IMR-90 (cell line): Measurements from ENCODE around the gene HCK. TPM values are rescaled to one million over a fixed set of nuclear protein-coding genes. Genes with fewer than 3 reads are reported as not detected.

Source experiments
- ATAC-seq: fragments of 200-7000 bp; cut with Tn5 transposase; 2 replicates; pipeline ENCODE4 v1.9.1; 2020; ENCODE audit warnings: low read depth, mild to moderate bottlenecking, moderate library complexity
- BruUV-seq: library from RNA; stranded (reverse); fragments of 400-500 nt; replicated peaks from 2 replicates; lab custom pipeline; 2021; lab: Mats Ljungman, UMichigan
- CTCF ChIA-PET: fragments of 300-600 bp; formaldehyde crosslinking; extraction: SDS; loops from one replicate; lab custom pipeline; 2021; ENCODE audit warnings: antibody characterized with exemption; lab: Yijun Ruan, JAX
- POLR2A ChIA-PET: fragments of 300-600 bp; sonication (Branson Sonifier 250); formaldehyde crosslinking; loops from one replicate; lab custom pipeline; 2022; ENCODE audit warnings: antibody characterized with exemption; ENCODE audit not compliant: unreplicated experiment; lab: Charles Lee
- DNase-seq: peaks from one replicate; pipeline ENCODE4 v3.0.0; 2013
- H2AFZ ChIP-seq: replicated peaks from 2 replicates; pipeline ENCODE3; 2013; ENCODE audit warnings: low read length, mild to moderate bottlenecking; ENCODE audit not compliant: poor library complexity
- H2AK5ac ChIP-seq: 2 replicates; pipeline ENCODE4 v1.6.1; 2013; ENCODE audit warnings: low read depth, low read length, inconsistent platforms
- H2AK9ac ChIP-seq: replicated peaks from 2 replicates; pipeline ENCODE3; 2013; ENCODE audit warnings: mild to moderate bottlenecking, low read depth, low read length, moderate library complexity; ENCODE audit not compliant: poor library complexity
- H2BK120ac ChIP-seq: 2 replicates; pipeline ENCODE4 v1.6.1; 2013; ENCODE audit warnings: low read depth, low read length, inconsistent platforms
- H2BK15ac ChIP-seq: 3 replicates; pipeline ENCODE4 v1.6.1; 2013; ENCODE audit warnings: low read depth, low read length, inconsistent platforms
- H2BK20ac ChIP-seq: 2 replicates; pipeline ENCODE4 v1.6.1; 2013; ENCODE audit warnings: low read depth, mild to moderate bottlenecking, inconsistent platforms, low read length, moderate library complexity
- H2BK5ac ChIP-seq: 2 replicates; pipeline ENCODE4 v1.6.1; 2013; ENCODE audit warnings: mild to moderate bottlenecking, low read depth, low read length, inconsistent platforms; ENCODE audit not compliant: poor library complexity, severe bottlenecking
- H3K14ac ChIP-seq: replicated peaks from 2 replicates; pipeline ENCODE4 v1.6.1; 2013; ENCODE audit warnings: low read depth, low read length, inconsistent platforms
- H3K18ac ChIP-seq: 2 replicates; pipeline ENCODE4 v1.6.1; 2013; ENCODE audit warnings: low read depth, low read length, control low read depth
- H3K23ac ChIP-seq: 2 replicates; pipeline ENCODE4 v1.6.1; 2013; ENCODE audit warnings: low read depth, low read length, inconsistent platforms
- H3K27ac ChIP-seq: 2 replicates; pipeline ENCODE4 v1.5.1; 2013; ENCODE audit warnings: mild to moderate bottlenecking, control low read depth, low read length; ENCODE audit not compliant: insufficient read depth
- H3K27me3 ChIP-seq: 2 replicates; pipeline ENCODE4 v1.6.1; 2013; ENCODE audit warnings: low read length; ENCODE audit not compliant: control insufficient read depth, insufficient read depth
- H3K36me3 ChIP-seq: 2 replicates; pipeline ENCODE4 v1.6.1; 2013; ENCODE audit warnings: low read length, mixed read lengths; ENCODE audit not compliant: control insufficient read depth, insufficient read depth
- H3K4ac ChIP-seq: 2 replicates; pipeline ENCODE4 v1.6.1; 2013; ENCODE audit warnings: low read depth, low read length, inconsistent platforms
- H3K4me1 ChIP-seq: 2 replicates; pipeline ENCODE4 v1.6.1; 2013; ENCODE audit warnings: low read length, mixed read lengths; ENCODE audit not compliant: control insufficient read depth, insufficient read depth
- H3K4me2 ChIP-seq: 2 replicates; pipeline ENCODE4 v1.6.1; 2013; ENCODE audit warnings: low read depth, mild to moderate bottlenecking, control low read depth, low read length, moderate library complexity
- H3K4me3 ChIP-seq: 2 replicates; pipeline ENCODE4 v1.5.1; 2013; ENCODE audit warnings: low read depth, mild to moderate bottlenecking, control low read depth, low read length, moderate library complexity; ENCODE audit not compliant: insufficient read depth
- H3K56ac ChIP-seq: 2 replicates; pipeline ENCODE4 v1.6.1; 2013; ENCODE audit warnings: low read length, inconsistent platforms; ENCODE audit not compliant: insufficient read depth; ENCODE audit errors: extremely low read depth
- H3K79me1 ChIP-seq, 2 experiments: 2 replicates each; pipeline ENCODE4 v1.6.1; 2013; ENCODE audit warnings: low read length in 2 of 2, inconsistent platforms in 1 of 2, low read depth in 1 of 2
- H3K9ac ChIP-seq: 2 replicates; pipeline ENCODE4 v1.6.1; 2013; ENCODE audit warnings: low read depth, low read length, control low read depth
- H3K9me1 ChIP-seq: 2 replicates; pipeline ENCODE4 v1.6.1; 2013; ENCODE audit warnings: low read length, inconsistent platforms; ENCODE audit not compliant: insufficient read depth
- H3K9me3 ChIP-seq: 2 replicates; pipeline ENCODE4 v1.6.1; 2013; ENCODE audit warnings: low read length; ENCODE audit not compliant: control insufficient read depth, insufficient read depth
- H4K20me1 ChIP-seq: 2 replicates; pipeline ENCODE4 v1.6.1; 2013; ENCODE audit warnings: low read length, inconsistent platforms; ENCODE audit not compliant: insufficient read depth
- H4K5ac ChIP-seq: 2 replicates; pipeline ENCODE4 v1.6.1; 2013; ENCODE audit warnings: mild to moderate bottlenecking, low read depth, low read length, control low read depth
- H4K8ac ChIP-seq, 2 experiments: 2 replicates each; pipeline ENCODE4 v1.6.1; 2013; ENCODE audit warnings: low read depth in 2 of 2, low read length in 2 of 2, control low read depth in 1 of 2, inconsistent platforms in 1 of 2
- H4K91ac ChIP-seq: 2 replicates; pipeline ENCODE4 v1.6.1; 2013; ENCODE audit warnings: low read depth, low read length, inconsistent platforms; ENCODE audit not compliant: insufficient read depth
- BHLHE40 ChIP-seq: fragments of 150-350 bp; IDR thresholded peaks from 2 replicates; pipeline ENCODE4 v1.6.1; 2016; ENCODE audit warnings: mild to moderate bottlenecking, low read depth, low read length
- CHD1 ChIP-seq: IDR thresholded peaks from 2 replicates; pipeline ENCODE4 v1.6.1; 2012; ENCODE audit warnings: low read depth, low read length, improper control_type of control experiment
- MAZ ChIP-seq: IDR thresholded peaks from 2 replicates; pipeline ENCODE4 v1.6.1; 2012; ENCODE audit warnings: low read depth, mild to moderate bottlenecking, low read length, improper control_type of control experiment, moderate library complexity, borderline replicate concordance
- RAD21 ChIP-seq: IDR thresholded peaks from 2 replicates; pipeline ENCODE4 v1.6.1; 2012; ENCODE audit warnings: low read length, improper control_type of control experiment
- RCOR1 ChIP-seq: IDR thresholded peaks from 2 replicates; pipeline ENCODE4 v1.6.1; 2012; ENCODE audit warnings: mild to moderate bottlenecking, low read length, improper control_type of control experiment; ENCODE audit not compliant: insufficient replicate concordance
- RFX5 ChIP-seq: IDR thresholded peaks from 2 replicates; pipeline ENCODE4 v1.8.0; 2012; ENCODE audit warnings: low read depth, mild to moderate bottlenecking, low read length, moderate library complexity
- SMC3 ChIP-seq: fragments of 150-350 bp; IDR thresholded peaks from 2 replicates; pipeline ENCODE4 v1.6.1; 2016; ENCODE audit warnings: low read depth, mild to moderate bottlenecking, antibody characterized with exemption, low read length, moderate library complexity
- WGBS, 2 experiments: methylation state at CpG; one replicate each; pipeline versions ENCODE4 v1.1.5 to v1.1.7; 2013; ENCODE audit warnings: missing lambda C conversion rate in 2 of 2; ENCODE audit not compliant: insufficient read length in 1 of 2; ENCODE audit errors: extremely low coverage in 2 of 2; 5-methylcytosine and 5-hydroxymethylcytosine counted together
- dilution Hi-C: fragments of 300-500 bp; cut with HindIII; formaldehyde crosslinking; loops from one replicate; pipeline ENCODE4 v1.14.3; 2018; ENCODE audit warnings: low sequenced_read_pairs; ENCODE audit not compliant: unreplicated experiment
- in situ Hi-C: fragments of 300-500 bp; cut with MboI; formaldehyde crosslinking; loops from 3 replicates; pipeline ENCODE4 v1.14.3; 2019; ENCODE audit warnings: low sequenced_read_pairs, inconsistent platforms, mixed read lengths
- intact Hi-C: fragments of 100-400 bp; cut with micrococcal nuclease; formaldehyde crosslinking; loops from 2 replicates; pipeline ENCODE4 v1.10.0; 2022
- polyA plus RNA-seq, 3 experiments: library from polyadenylated mRNA; depleted of rRNA; stranded (reverse); fragments of >200 nt; gene quantifications; 2 replicates each; pipeline ENCODE4 v1.2.3, GENCODE V29; 2012; ENCODE audit warnings: low replicate concordance in 1 of 3
- total RNA-seq: library from RNA; depleted of rRNA; stranded (reverse); fragments of >200 nt; gene quantifications from 2 replicates; pipeline ENCODE4 v1.2.3, GENCODE V29; 2012
- TF ChIP-seq, protein P1 (sequence below): conservative IDR thresholded peaks from 2 replicates; pipeline ENCODE4 v1.5.1; 2012; ENCODE audit warnings: mild to moderate bottlenecking, low read depth, low read length, improper control_type of control experiment
- TF ChIP-seq, protein P2 (sequence below): fragments of 150-350 bp; IDR thresholded peaks from 2 replicates; pipeline ENCODE4 v1.6.1; 2016; ENCODE audit warnings: low read depth, mild to moderate bottlenecking, low read length, moderate library complexity, borderline replicate concordance

HCK gene
- total and polyA plus RNA-seq, 2 of the 4 experiments (the other 2 are of a cell fraction) = not detected

DNA sequence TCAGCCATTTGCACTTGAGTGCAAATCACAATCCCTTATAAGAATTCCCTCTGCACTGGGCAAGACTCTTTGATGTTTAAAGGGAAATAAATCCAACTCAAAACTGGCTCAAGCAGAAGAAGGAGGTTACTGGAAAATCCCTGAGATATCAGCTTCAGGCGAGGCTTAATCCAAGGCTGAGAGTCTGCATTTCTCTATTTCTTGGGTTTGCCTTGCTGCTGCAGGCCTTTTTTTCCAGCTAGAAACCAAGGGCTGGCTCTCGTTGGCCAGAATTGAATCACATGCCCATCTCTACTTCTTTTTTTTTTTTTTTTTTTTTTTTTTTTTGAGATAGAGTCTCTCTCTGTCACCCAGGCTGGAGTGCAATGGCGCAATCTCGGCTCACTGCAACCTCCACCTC, 11.7 kb downstream of the HCK start:
- WGBS, 2 experiments = 60% methylated on average over 1 of the region's 4 CpGs; no CpG with 5 or more reads in 1 of the 2 experiments
- dilution Hi-C loops (no loop called here), in situ Hi-C loops (no loop called here), intact Hi-C loops (no loop called here)
- Histone ChIP-seq H3K4me1 (peaks cover 5% of the 10 kb centered on the region; the same call in 1 of the 2 replicates), H4K8ac (no peak overlapping the region), H3K18ac (no peak overlapping the region), H2AK9ac (no peak overlapping the region), H4K20me1 (peaks cover 3% of the 10 kb centered on the region; the same call in 1 of the 2 replicates), H3K23ac (no peak overlapping the region), H3K27ac (no peak overlapping the region), H2BK15ac (no peak overlapping the region), H3K27me3 (peaks cover 37% of the 10 kb centered on the region), H3K9ac (no peak overlapping the region), H4K91ac (no peak overlapping the region), H3K56ac (no peak overlapping the region), H2AK5ac (no peak overlapping the region), H2BK5ac (no peak overlapping the region), H2BK120ac (no peak overlapping the region), H2BK20ac (no peak overlapping the region), H3K4me2 (no peak overlapping the region), H4K5ac (no peak overlapping the region), H3K4ac (no peak overlapping the region), H3K9me1 (peaks cover 7% of the 10 kb centered on the region), H3K79me1 (no peaks in the 10 kb centered on the region), H3K36me3 (no peaks in the 10 kb centered on the region), H3K4me3 (no peak overlapping the region), H2AFZ (no peak overlapping the region), H3K14ac (no peak overlapping the region), H3K9me3 (peaks cover 2% of the 10 kb centered on the region; the same call in 1 of the 2 replicates)
- DNase-seq (no peak), ATAC-seq (no peak)
- ChIA-PET CTCF (interaction anchor here (0.6 kb wide), 2 partner anchors 9 to 1288 kb away, joined by 3 to 4 read pairs; no protein-coding TSS in a partner anchor), POLR2A (interaction anchor here (0.6 kb wide), 1 partner anchor 27 kb away, joined by 7 read pairs; no protein-coding TSS in a partner anchor)
- TF ChIP-seq RFX5 (no peak), MAZ (no peak), RAD21 (no peak), RCOR1 (no peak), CHD1 (no peak), SMC3 (no peak), BHLHE40 (no peak)
- TF ChIP-seq, protein P1, sequence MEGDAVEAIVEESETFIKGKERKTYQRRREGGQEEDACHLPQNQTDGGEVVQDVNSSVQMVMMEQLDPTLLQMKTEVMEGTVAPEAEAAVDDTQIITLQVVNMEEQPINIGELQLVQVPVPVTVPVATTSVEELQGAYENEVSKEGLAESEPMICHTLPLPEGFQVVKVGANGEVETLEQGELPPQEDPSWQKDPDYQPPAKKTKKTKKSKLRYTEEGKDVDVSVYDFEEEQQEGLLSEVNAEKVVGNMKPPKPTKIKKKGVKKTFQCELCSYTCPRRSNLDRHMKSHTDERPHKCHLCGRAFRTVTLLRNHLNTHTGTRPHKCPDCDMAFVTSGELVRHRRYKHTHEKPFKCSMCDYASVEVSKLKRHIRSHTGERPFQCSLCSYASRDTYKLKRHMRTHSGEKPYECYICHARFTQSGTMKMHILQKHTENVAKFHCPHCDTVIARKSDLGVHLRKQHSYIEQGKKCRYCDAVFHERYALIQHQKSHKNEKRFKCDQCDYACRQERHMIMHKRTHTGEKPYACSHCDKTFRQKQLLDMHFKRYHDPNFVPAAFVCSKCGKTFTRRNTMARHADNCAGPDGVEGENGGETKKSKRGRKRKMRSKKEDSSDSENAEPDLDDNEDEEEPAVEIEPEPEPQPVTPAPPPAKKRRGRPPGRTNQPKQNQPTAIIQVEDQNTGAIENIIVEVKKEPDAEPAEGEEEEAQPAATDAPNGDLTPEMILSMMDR = no peak
- TF ChIP-seq, protein P2, sequence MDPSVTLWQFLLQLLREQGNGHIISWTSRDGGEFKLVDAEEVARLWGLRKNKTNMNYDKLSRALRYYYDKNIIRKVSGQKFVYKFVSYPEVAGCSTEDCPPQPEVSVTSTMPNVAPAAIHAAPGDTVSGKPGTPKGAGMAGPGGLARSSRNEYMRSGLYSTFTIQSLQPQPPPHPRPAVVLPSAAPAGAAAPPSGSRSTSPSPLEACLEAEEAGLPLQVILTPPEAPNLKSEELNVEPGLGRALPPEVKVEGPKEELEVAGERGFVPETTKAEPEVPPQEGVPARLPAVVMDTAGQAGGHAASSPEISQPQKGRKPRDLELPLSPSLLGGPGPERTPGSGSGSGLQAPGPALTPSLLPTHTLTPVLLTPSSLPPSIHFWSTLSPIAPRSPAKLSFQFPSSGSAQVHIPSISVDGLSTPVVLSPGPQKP = no peak
- BruUV-seq = no TSS peak
